GM12878 (cell line): ENCODE data around the gene ESCO1. TPM values are rescaled to one million over a fixed set of nuclear protein-coding genes. Genes with fewer than 3 reads are reported as not detected.
"Not testable (repeated sequence)": the region's sequence is repeated elsewhere in the genome, so short reads cannot be mapped to it uniquely, and the experiment has no call there.

Source experiments
- ATAC-seq: fragments of 200-7000 bp; cut with Tn5 transposase; 3 replicates; pipeline ENCODE4 v1.9.1; 2020; ENCODE audit warnings: mild to moderate bottlenecking, moderate library complexity
- BruUV-seq: library from RNA; stranded (reverse); fragments of 400-500 nt; replicated peaks from 2 replicates; lab custom pipeline; 2021; lab: Mats Ljungman, UMichigan
- CTCF ChIA-PET: fragments of 300-600 bp; sonication (Branson Sonifier 250); formaldehyde crosslinking; extraction: SDS; loops from one replicate; lab custom pipeline; 2021; ENCODE audit warnings: inconsistent platforms; lab: Yijun Ruan, JAX
- POLR2A ChIA-PET: fragments of 350-600 bp; formaldehyde crosslinking; extraction: SDS; loops from one replicate; lab custom pipeline; 2021; ENCODE audit warnings: inconsistent platforms; lab: Charles Lee
- RAD21 ChIA-PET: fragments of 300-600 bp; sonication (Branson Sonifier 250); formaldehyde crosslinking; loops from one replicate; lab custom pipeline; 2023; ENCODE audit warnings: antibody characterized with exemption; ENCODE audit not compliant: unreplicated experiment; lab: Charles Lee
- SMC1A ChIA-PET: fragments of 300-600 bp; sonication (Branson Sonifier 250); formaldehyde crosslinking; loops from one replicate; lab custom pipeline; 2023; ENCODE audit not compliant: unreplicated experiment, uncharacterized antibody; lab: Charles Lee
- DNase-seq: peaks from one replicate; pipeline ENCODE4 v3.0.0-alpha.2; 2011; ENCODE audit warnings: low read depth, low spot score
- FAIRE-seq: peaks from 3 replicates; lab custom pipeline; 2011; peaks lifted over from hg19 to GRCh38; lab: Jason Lieb, UNC
- H2AFZ ChIP-seq: 2 replicates; pipeline ENCODE4 v1.6.0; 2011; ENCODE audit warnings: low read depth, low read length, control low read depth; ENCODE audit not compliant: control insufficient read depth
- H3K27ac ChIP-seq: 2 replicates; pipeline ENCODE4 v1.5.1; 2011; ENCODE audit warnings: control low read depth; ENCODE audit not compliant: control insufficient read depth, insufficient read depth
- H3K27me3 ChIP-seq, 2 experiments: replicated peaks in 1 of 2; 2 replicates each; pipeline versions ENCODE4 v1.6.0 to v1.6.1; 2011; ENCODE audit warnings: low read length in 1 of 2; ENCODE audit not compliant: control insufficient read depth in 2 of 2, insufficient read depth in 2 of 2
- H3K36me3 ChIP-seq, 2 experiments: 2 replicates each; pipeline ENCODE4 v1.5.1; 2011; ENCODE audit warnings: low read length in 1 of 2; ENCODE audit not compliant: control insufficient read depth in 2 of 2, insufficient read depth in 2 of 2
- H3K4me1 ChIP-seq: 2 replicates; pipeline ENCODE4 v1.6.1; 2011; ENCODE audit warnings: mild to moderate bottlenecking, low read length, moderate library complexity, mixed read lengths; ENCODE audit not compliant: control insufficient read depth, insufficient read depth
- H3K4me2 ChIP-seq: 2 replicates; pipeline ENCODE4 v1.6.0; 2011; ENCODE audit warnings: control low read depth; ENCODE audit not compliant: control insufficient read depth, insufficient read depth
- H3K4me3 ChIP-seq: fragments of 200-600 bp; sonication (generic); 2 replicates; pipeline ENCODE4 v1.5.1; 2016
- H3K79me2 ChIP-seq: 2 replicates; pipeline ENCODE4 v1.6.0; 2011; ENCODE audit warnings: low read length; ENCODE audit not compliant: control insufficient read depth, insufficient read depth
- H3K9ac ChIP-seq: 2 replicates; pipeline ENCODE4 v1.8.0; 2011; ENCODE audit warnings: low read length, control low read depth, mixed read lengths; ENCODE audit not compliant: control insufficient read depth, insufficient read depth
- H3K9me3 ChIP-seq: replicated peaks from 3 replicates; pipeline ENCODE4 v1.5.1; 2011; ENCODE audit warnings: mild to moderate bottlenecking, low read length; ENCODE audit not compliant: control insufficient read depth, insufficient read depth
- H4K20me1 ChIP-seq: 2 replicates; pipeline ENCODE4 v1.6.0; 2011; ENCODE audit not compliant: control insufficient read depth, insufficient read depth
- ASH2L ChIP-seq: fragments of 300-600, 200-600 bp; sonication (generic); IDR thresholded peaks from 2 replicates; pipeline ENCODE4 v1.6.1; 2017; ENCODE audit warnings: low read depth, mild to moderate bottlenecking, borderline replicate concordance
- EED ChIP-seq: sonication (generic); IDR thresholded peaks from 2 replicates; pipeline ENCODE4 v1.6.1; 2016; ENCODE audit warnings: antibody characterized with exemption, low read depth
- ELK1 ChIP-seq: IDR thresholded peaks from 2 replicates; pipeline ENCODE4 v1.6.1; 2012; ENCODE audit warnings: low read depth, low read length, improper control_type of control experiment
- ESRRA ChIP-seq: IDR thresholded peaks from 2 replicates; pipeline ENCODE4 v1.6.1; 2012; ENCODE audit warnings: mild to moderate bottlenecking, low read length, improper control_type of control experiment
- IRF3 ChIP-seq: fragments of 450-650 bp; IDR thresholded peaks from 2 replicates; pipeline ENCODE4 v1.6.1; 2014; ENCODE audit warnings: mild to moderate bottlenecking
- JUND ChIP-seq: IDR thresholded peaks from 2 replicates; pipeline ENCODE4 v1.6.1; 2012; ENCODE audit warnings: low read depth, mild to moderate bottlenecking, low read length, improper control_type of control experiment, moderate library complexity
- MEF2B ChIP-seq: fragments of 450-650 bp; IDR thresholded peaks from 2 replicates; pipeline ENCODE4 v1.6.1; 2018; ENCODE audit warnings: mild to moderate bottlenecking, moderate library complexity; ENCODE audit not compliant: partially characterized antibody, poor library complexity, severe bottlenecking
- MTA3 ChIP-seq: IDR thresholded peaks from 2 replicates; pipeline ENCODE4 v1.6.1; 2012; ENCODE audit warnings: low read length, inconsistent platforms, borderline replicate concordance
- POU2F2 ChIP-seq: IDR thresholded peaks from 3 replicates; pipeline ENCODE4 v1.6.1; 2011; ENCODE audit warnings: low read depth, mild to moderate bottlenecking, low read length, borderline replicate concordance
- RAD21 ChIP-seq: IDR thresholded peaks from 2 replicates; pipeline ENCODE4 v1.6.1; 2011; ENCODE audit warnings: mild to moderate bottlenecking, low read depth, low read length, moderate library complexity; ENCODE audit not compliant: insufficient read depth
- RUNX3 ChIP-seq: IDR thresholded peaks from 2 replicates; pipeline ENCODE4 v1.6.1; 2012; ENCODE audit warnings: low read length, inconsistent platforms
- STAT3 ChIP-seq: IDR thresholded peaks from 2 replicates; pipeline ENCODE4 v1.6.1; 2011; ENCODE audit warnings: low read depth, low read length, improper control_type of control experiment
- TCF7 ChIP-seq: IDR thresholded peaks from 2 replicates; pipeline ENCODE4 v1.6.1; 2014; ENCODE audit warnings: antibody characterized with exemption, borderline replicate concordance
- ZNF274 ChIP-seq: IDR thresholded peaks from one replicate; pipeline ENCODE4 v1.8.0; 2011; ENCODE audit not compliant: insufficient read length, insufficient read depth
- WGBS: methylation state at CpG from one replicate; pipeline ENCODE4 v1.1.6; 2016; ENCODE audit warnings: low lambda C conversion rate; ENCODE audit not compliant: insufficient replicate concordance, insufficient coverage; ENCODE audit errors: missing lambda C conversion rate; 5-methylcytosine and 5-hydroxymethylcytosine counted together
- in situ Hi-C: fragments of 300-500 bp; cut with MboI; formaldehyde crosslinking; loops from 9 replicates; pipeline ENCODE4 v1.14.3; 2018; ENCODE audit warnings: mixed read lengths
- intact Hi-C: fragments of 100-400 bp; cut with micrococcal nuclease; formaldehyde crosslinking; loops from one replicate; pipeline ENCODE4 v1.14.2; 2022; ENCODE audit not compliant: unreplicated experiment
- polyA plus RNA-seq, 11 experiments: library from polyadenylated mRNA; depleted of rRNA in 4 of 11; unstranded in 6 of 11; stranded (reverse) in 5 of 11; fragments of >200 nt; fragmentation: Nextera tagmentation in 4 of 11; fragmentation: Illumina TruSeq in 1 of 11; extraction: Ambion mirVana in 4 of 11; extraction: Trizol in 1 of 11; gene quantifications; 1 replicate in 1 of 11; 2 replicates in 10 of 11; pipeline versions ENCODE4 v1.2.1 to v1.2.3, GENCODE V29; 2011 to 2016; ENCODE audit warnings: inconsistent platforms in 2 of 11, missing spikeins in 2 of 11, low read depth in 1 of 11
- total RNA-seq, 4 experiments: library from RNA; depleted of rRNA in 3 of 4; stranded (reverse); fragments of >200 nt in 3 of 4; fragmentation: Illumina TruSeq in 1 of 4; extraction: Trizol in 1 of 4; gene quantifications; 2 replicates each; pipeline versions ENCODE4 v1.2.1 to v1.2.3, GENCODE V29; 2013 to 2021

The ESCO1 gene
- total and polyA plus RNA-seq, 10 of the 15 experiments (the other 5 are each of a cell fraction or from before 2014, with no cell fraction given): 8.6 to 22.4 (median 12.4) TPM

- TF ChIP-seq TCF7 (peak; percentile 86), STAT3 (no peak), POU2F2 (no peak), JUND (no peak), ESRRA (no peak), ZNF274 (no peak), ELK1 (no peak), RAD21 (peak; percentile 27; the same call in 1 of the 2 replicates), ASH2L (no peak), RUNX3 (peak; percentile 76), MTA3 (no peak), IRF3 (no peak), EED (no peak), MEF2B (no peak)
- TF ChIP-seq, all 136 proteins: peak for 9
Measured at GRCh38 chr18:21593540-21594257, 6.8 kb downstream of the ESCO1 start (continued).

- not testable (repeated sequence) for ATAC-seq
Measured at GRCh38 chr18:21592361-21592760, 8.1 kb downstream of the ESCO1 start.

More at GRCh38 chr18:21592361-21592760, 8.1 kb downstream of the ESCO1 start:
- DNase-seq, SMC1A ChIA-PET, RAD21 ChIA-PET, H3K27ac ChIP-seq, CTCF ChIA-PET, H3K4me1 ChIP-seq, H3K4me2 ChIP-seq, in situ Hi-C loops, intact Hi-C loops, H4K20me1 ChIP-seq, FAIRE-seq, H3K36me3 ChIP-seq, POLR2A ChIA-PET, BruUV-seq, H3K27me3 ChIP-seq, H3K9me3 ChIP-seq, H2AFZ ChIP-seq, H3K4me3 ChIP-seq, H3K9ac ChIP-seq: not testable (repeated sequence)
- WGBS: 99% methylated on average over 16 of the region's 33 CpGs
- H3K79me2 ChIP-seq: peaks cover 48% of the 10 kb centered on the region
